Thyroid gland (tissue), 4 donors: Measurements from ENCODE around the gene ST8SIA1.

Source experiments
- POLR2A ChIP-seq, 2 donors: fragments of 450-650 bp; IDR thresholded peaks; one replicate each; pipeline ENCODE4 v1.6.1; 2017; ENCODE audit warnings: antibody characterized with exemption in 2 of 2, mild to moderate bottlenecking in 2 of 2, moderate library complexity in 1 of 2
- TF ChIP-seq, protein P1 (sequence below), 6 experiments: fragments of 200-600 bp in 3 of 6; fragments of 450-650 bp in 3 of 6; sonication (generic) in 3 of 6; IDR thresholded peaks; one replicate each; pipeline ENCODE4 v1.5.1; 2016 to 2019; ENCODE audit warnings: antibody characterized with exemption in 6 of 6, mild to moderate bottlenecking in 2 of 6, inconsistent platforms in 1 of 6, moderate library complexity in 1 of 6

GRCh38 chr12:22313286-22313962 lies 21.1 kb downstream of the ST8SIA1 start:
- TF ChIP-seq, protein P1, sequence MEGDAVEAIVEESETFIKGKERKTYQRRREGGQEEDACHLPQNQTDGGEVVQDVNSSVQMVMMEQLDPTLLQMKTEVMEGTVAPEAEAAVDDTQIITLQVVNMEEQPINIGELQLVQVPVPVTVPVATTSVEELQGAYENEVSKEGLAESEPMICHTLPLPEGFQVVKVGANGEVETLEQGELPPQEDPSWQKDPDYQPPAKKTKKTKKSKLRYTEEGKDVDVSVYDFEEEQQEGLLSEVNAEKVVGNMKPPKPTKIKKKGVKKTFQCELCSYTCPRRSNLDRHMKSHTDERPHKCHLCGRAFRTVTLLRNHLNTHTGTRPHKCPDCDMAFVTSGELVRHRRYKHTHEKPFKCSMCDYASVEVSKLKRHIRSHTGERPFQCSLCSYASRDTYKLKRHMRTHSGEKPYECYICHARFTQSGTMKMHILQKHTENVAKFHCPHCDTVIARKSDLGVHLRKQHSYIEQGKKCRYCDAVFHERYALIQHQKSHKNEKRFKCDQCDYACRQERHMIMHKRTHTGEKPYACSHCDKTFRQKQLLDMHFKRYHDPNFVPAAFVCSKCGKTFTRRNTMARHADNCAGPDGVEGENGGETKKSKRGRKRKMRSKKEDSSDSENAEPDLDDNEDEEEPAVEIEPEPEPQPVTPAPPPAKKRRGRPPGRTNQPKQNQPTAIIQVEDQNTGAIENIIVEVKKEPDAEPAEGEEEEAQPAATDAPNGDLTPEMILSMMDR (IDR thresholded peaks at IDR 0.05) = no peak
- no peak for TF ChIP-seq POLR2A (IDR thresholded peaks at IDR 0.05)
